ENCODE measurements around the gene C1orf210.

The C1orf210 gene

DNA sequence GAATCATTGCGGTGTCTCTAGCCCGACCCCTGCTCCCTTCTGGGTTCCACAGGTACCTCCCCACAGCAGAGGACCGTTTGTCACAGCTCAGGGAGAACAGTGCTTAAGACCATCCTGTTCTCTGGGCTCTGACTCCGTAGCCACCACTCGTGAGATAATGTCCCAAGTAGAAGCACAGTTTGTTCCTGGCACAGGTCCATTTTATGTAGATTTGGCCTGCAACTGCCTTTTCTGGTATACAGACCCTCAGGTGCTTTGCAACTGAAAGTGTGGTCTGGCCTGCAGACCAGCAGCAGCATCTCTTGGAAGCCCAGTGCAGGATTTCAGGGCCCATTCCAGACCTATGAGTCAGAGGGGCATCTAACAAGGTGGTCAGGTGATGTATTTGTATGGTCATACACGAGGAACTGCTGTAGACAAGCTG lies 44.0 kb downstream of the C1orf210 start:
- no peak for DNase-seq

DNA sequence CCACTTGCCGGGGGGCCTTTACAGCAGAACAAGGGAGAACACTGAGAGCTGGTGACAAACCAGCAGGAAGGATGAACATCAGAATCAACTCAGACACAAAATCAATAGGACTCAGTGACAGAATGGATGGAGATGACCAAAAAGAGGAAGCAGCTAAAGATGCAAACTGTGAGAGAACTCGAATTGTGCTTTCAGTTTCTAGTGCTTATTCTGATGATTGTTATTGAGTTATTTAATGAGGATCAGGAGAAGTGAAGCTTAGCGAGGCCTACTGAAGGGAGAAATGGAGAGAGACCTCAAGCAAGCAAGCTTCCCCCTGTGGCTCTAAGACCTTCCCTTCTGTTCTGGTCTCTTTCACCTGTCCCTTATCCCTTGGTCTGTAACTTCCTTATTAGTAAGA lies 45.9 kb downstream of the C1orf210 start:
- no peak for DNase-seq

DNA sequence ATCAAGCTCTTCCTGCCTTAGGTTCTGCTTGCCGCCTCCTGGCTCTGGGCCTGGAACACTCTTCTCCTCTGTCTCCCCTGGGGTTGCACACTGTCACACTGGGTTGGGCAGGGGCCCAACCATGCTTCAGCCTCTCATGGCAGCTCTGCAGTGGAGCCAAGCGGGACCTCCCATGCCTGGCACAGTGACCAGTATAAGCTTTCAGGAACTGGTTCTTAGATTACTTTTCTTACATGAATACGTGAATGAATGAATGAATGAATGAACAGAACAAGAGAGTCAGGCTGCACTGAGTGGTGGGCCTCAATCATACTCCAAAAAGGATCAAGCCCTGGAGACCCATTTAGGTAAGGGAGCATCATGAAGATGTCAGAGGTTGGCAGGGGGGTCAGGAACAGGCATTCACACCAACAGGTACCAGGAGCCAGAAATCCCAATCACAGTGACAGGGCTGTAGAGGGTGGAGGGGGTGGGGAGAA lies 46.4 kb downstream of the C1orf210 start:
- no peak for DNase-seq

DNA sequence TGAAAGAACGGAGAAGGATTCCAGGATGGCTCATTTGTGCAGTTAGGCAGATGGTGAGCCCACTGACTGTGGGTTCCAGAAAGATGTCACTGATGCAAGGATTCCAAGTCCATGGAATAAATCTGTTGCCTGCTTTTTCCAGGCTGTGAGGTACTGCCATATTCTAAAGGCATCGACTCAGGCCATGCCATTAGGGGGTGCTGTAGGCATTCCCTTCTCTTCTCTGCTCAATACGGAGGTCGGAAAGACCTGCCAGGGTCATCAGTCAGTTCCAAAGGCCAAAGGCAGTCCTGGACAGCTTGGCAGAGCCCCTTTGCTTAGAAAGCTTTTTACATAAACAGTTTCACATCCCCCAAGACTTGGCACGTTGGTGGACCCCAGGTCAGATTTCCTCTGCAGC lies 47.3 kb downstream of the C1orf210 start:
- DNase-seq = no peak

DNA sequence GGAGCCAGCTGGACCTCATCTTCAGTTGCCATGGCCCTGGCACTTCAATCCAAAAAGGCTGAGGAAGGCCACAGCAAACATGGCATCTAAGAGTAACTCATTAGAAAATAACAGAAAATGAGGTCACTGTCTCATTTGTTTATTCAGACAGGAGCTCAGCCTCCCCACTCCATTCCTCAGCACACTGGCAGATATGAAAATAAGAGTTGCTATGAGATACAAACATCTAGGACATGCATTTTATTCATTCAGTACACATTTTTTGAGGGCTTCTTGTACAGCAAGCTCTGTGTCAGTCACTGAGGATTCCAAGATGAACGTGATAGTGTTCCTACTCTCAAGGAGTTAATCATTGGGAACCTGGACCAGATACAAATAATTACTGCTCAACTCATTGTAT lies 48.3 kb downstream of the C1orf210 start:
- no peak for DNase-seq

DNA sequence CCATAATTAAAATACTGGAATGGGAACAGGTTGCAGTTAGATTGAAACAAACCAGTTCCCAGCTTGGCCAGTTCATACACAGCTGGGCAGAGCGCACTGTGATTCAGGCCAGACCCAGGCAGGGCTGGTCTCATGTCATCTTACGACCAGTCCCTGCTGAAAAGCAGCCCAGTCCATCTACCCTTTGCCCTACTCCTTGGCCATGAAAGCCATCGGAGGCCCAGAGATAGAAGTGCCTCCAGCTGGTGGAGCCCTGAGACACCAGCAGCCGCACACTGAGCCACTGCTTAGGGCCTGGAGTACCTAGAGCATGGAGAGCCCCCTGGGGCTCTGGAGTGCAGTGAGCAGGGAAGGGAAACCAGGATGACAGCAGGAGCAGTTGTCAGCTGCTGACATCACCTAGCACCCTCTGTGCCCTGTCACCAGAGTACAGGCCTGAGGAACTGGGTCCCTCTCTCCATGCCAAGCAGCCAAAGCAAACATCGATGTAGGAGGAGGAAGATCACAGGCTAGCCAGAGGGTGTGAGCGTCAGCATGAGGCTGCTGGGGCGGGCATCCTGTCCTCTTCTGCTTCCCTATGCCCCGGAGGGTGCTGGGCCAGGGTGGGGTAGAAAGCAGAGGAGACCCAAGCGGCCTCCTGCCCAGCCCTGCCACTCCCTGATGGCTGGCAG lies 49.8 kb downstream of the C1orf210 start:
- no peak for DNase-seq

DNA sequence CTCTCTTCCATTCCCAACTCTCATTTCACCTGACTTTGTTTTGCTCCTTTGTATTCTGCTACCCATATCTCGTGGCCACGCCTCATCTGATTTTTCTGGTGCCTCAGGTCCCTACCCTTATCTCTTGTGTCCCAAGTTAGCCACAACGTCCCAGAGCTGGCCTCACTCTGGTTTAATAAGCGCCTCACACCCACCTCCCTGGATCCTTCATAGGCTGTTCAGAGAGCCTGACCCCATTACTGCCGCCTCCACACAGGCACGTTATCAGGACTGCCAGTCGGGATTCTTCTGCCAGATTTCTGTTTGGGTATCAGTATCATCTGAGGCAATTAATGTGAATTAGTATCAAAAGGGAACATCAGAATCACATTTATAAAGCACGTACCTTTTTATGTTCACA lies 50.3 kb downstream of the C1orf210 start:
- no peak for DNase-seq

DNA sequence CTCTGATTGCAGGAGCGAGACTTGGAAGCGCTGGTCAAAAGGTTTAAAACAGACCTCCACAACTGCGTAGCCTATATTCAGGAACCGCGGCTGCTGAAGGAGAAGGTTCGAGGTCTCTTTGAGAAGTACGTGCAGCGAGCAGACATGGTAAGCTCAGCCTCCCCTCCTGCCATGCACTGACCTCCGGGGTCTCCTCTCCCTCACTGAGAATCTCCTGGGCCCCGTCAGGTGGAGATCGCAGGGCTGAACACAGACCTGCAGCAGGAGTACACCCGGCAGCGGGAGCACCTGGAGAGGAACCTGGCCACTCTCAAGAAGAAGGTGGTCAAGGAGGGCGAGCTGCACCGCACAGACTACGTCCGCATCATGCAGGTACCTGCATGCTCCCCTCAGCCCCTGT lies 51.1 kb downstream of the C1orf210 start:
- DNase-seq = no peak

DNA sequence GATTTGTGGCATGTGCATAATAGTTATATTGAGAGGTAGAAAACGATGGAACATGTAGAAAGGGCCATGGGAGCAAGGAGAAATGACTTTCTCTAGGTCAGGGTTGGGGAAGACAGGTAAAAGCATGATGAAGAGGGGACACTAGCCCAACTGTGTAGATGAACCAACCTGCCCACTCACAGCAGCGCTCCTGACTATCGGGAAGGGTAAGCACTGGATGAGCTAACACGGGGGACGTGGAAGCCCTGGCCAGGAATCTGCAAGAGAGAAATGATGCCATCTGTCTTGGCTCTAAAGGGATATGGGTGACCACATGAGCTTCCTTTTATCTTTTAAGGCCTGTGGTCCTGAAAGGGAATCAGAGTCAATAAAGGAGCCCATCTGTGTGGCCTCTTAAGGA lies 51.8 kb downstream of the C1orf210 start:
- no peak for DNase-seq

DNA sequence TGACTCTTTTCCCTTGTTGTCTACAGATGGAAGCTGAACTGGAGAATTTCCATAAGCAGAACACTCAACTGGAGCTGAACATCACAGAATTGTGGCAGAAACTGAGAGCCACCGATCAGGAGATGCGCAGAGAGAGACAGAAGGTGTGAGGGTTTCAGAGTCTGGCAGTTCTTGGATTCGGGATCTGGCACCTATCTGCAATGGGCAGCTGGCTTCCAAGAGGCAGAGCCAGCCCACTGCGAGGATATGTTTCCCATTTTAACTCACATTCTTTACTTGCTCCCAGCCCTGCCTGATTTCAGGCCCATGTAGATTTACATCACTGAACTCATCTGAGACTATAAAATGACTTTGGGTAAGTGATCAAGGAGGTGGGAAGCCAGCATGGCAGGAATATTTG lies 52.9 kb downstream of the C1orf210 start:
- no peak for DNase-seq

DNA sequence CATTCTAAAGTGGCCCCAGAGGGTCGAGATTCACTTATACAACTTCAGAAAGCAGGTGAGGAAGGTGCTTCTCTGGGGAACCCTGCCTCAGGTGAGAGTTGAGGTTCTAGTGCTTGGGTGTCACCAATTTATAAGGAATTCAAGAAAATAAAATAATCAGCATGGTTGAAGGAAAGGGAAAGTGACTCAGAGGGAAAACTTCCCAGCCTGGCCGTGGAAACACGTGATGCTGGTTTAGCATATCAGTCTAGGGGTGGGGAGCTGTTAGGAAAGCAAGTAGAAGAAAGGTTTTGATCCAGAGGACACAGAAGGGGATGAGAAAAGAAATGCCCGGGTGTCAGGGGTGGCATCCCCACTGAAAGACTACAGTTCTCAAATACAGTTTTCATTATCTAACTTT lies 53.3 kb downstream of the C1orf210 start:
- DNase-seq = no peak
